Heart right ventricle (tissue), 16 donors: ENCODE results near the gene TSSK2. TPM values are rescaled to one million over a fixed set of nuclear protein-coding genes. Genes with fewer than 3 reads are reported as not detected.

Experiments
- ATAC-seq, 8 donors: fragments of 200-7000 bp; cut with Tn5 transposase; one replicate each; pipeline ENCODE4 v1.9.1; 2020; ENCODE audit warnings: mild to moderate bottlenecking in 8 of 8, moderate library complexity in 8 of 8, moderate number of reproducible peaks in 1 of 8
- DNase-seq, 2 donors: peaks; one replicate each; pipeline ENCODE4 v3.0.0-alpha.2; 2020
- H3K27ac ChIP-seq, 10 donors: fragments of 200-600 bp; sonication (generic) in 2 of 10; one replicate each; pipeline versions ENCODE4 v1.5.0 to v1.8.0; 2020 to 2022; ENCODE audit warnings: mild to moderate bottlenecking in 3 of 10
- H3K27me3 ChIP-seq, 7 donors: fragments of 200-600 bp; one replicate each; pipeline ENCODE4 v1.8.0; 2021 to 2022; ENCODE audit warnings: mild to moderate bottlenecking in 2 of 7
- H3K36me3 ChIP-seq, 9 donors: fragments of 200-600 bp; sonication (generic) in 1 of 9; one replicate each; pipeline versions ENCODE4 v1.5.0 to v1.8.0; 2020 to 2022; ENCODE audit warnings: mild to moderate bottlenecking in 2 of 9
- H3K4me1 ChIP-seq, 9 donors: fragments of 200-600 bp; sonication (generic) in 1 of 9; one replicate each; pipeline versions ENCODE4 v1.5.0 to v1.8.0; 2020 to 2022; ENCODE audit warnings: mild to moderate bottlenecking in 4 of 9
- H3K4me3 ChIP-seq, 10 donors: fragments of 200-600 bp; sonication (generic) in 2 of 10; one replicate each; pipeline versions ENCODE4 v1.5.0 to v1.8.0; 2020 to 2022; ENCODE audit warnings: mild to moderate bottlenecking in 7 of 10, moderate library complexity in 2 of 10
- H3K9me3 ChIP-seq, 11 donors: fragments of 200-600 bp in 10 of 11; sonication (generic) in 2 of 11; one replicate each; pipeline versions ENCODE4 v1.5.0 to v1.8.0; 2013 to 2022; ENCODE audit warnings: mild to moderate bottlenecking in 2 of 11, control low read depth in 1 of 11, moderate library complexity in 1 of 11
- WGBS, 2 donors: extraction: QIAGEN DNeasy Blood & Tissue Kit; methylation state at CpG; one replicate each; pipeline ENCODE4 v1.1.7; 2013; ENCODE audit warnings: inconsistent platforms in 1 of 2; 5-methylcytosine and 5-hydroxymethylcytosine counted together
- intact Hi-C, 10 donors: fragments of 100-400 bp; cut with DNase I; formaldehyde crosslinking; loops; one replicate each; pipeline versions ENCODE4 v1.11.1 to v1.14.2; 2022
- polyA plus RNA-seq, 2 donors: library from polyadenylated mRNA; stranded (reverse); fragments of 200-250 nt; gene quantifications; one replicate each; pipeline ENCODE4 v1.2.3, GENCODE V29; 2013
- total RNA-seq, 10 donors: library from RNA; stranded (reverse); fragmentation: NEBNext Ultra II Directional in 3 of 10; extraction: Animal tissue kit (Norgen Biotek cat#: 25700) in 3 of 10; gene quantifications; one replicate each; pipeline versions ENCODE4 v1.2.1 to v1.2.4, GENCODE V29; 2021 to 2023
- TF ChIP-seq, protein P1 (sequence below), 9 donors: fragments of 200-600 bp; sonication (generic) in 2 of 9; IDR thresholded peaks; one replicate each; pipeline versions ENCODE4 v1.5.0 to v1.8.0; 2021 to 2022; ENCODE audit warnings: antibody characterized with exemption in 9 of 9, mild to moderate bottlenecking in 5 of 9, moderate library complexity in 1 of 9
- donor health status: Arrhythmogenic right ventricular cardiomyopathy.
- donor health status: ischemic (EF 13 %, LVEDD 7.1; RV severe dilation, severe dysfunction).
- donor health status: healthy with polysubstance abuse.
- donor health status: DM: no; HTN: yes; CAD: no.
- donor health status: DM: no; HTN: no; CAD: no.
- donor health status: ischemic (EF 25% LVEDD 6.9; RV normal size, moderate dysfunction).
- donor health status: ischemic (EF 25% LVEDD 5.7; RV mildly dilated, moderate dysfunction).
- donor health status: healthy.
- donor health status: DM: yes; HTN: yes; CAD: no.
- donor health status: Ischemic cardiomyopathy.
- donor health status: ischemic (EF 35%, LVEDD 5.7; RV mildly dilated, moderate dysfunction).
- donor health status: nonischemic (EF 11% LVEDD 7.7; RV severe dilation, severe dysfunction).
- donor health status: DM: yes; HTN: yes; CAD: no.
- donor health status: PGD.
- donor health status: ischemic (EF 29% LVEDD 5.4; RV normal size, mild dysfunction).
- donor health status: nonischemic (EF 23%, LVEDD 6.1; RV moderate dilation, normal function).

Gene TSSK2
- total and polyA plus RNA-seq, 12 donors, result 0.14 to 0.37 (median 0.19) TPM; not detected in 9

DNA sequence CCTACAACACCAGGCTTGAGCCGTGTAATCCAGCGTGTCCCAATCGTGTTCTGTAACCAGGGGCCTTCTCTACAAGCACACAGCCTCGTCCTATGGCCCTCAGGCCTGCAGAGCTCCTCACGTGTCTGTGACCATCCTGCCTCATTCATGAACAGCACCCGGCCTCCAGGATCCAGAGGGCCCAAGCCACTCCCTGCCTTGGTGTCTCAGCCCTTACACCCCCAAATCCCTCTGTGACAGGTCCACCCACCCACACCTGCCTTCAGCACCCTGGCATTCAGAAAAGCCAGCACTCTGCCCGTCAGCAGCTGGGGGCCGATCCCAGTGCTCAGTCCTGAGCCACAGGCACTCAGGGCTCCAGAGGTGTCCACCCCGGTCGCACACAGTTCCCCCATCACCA, 5.8 kb downstream of the TSSK2 start:
- Histone ChIP-seq H3K27me3 (no peaks in the 10 kb centered on the region), H3K27ac (no peak overlapping the region), H3K36me3 (peaks cover 0 to 100% (median 74%) of the 10 kb centered on the region in 9 donors), H3K4me1 (no peaks in the 10 kb centered on the region), H3K9me3 (no peaks in the 10 kb centered on the region), H3K4me3 (no peak overlapping the region)
- TF ChIP-seq, protein P1, sequence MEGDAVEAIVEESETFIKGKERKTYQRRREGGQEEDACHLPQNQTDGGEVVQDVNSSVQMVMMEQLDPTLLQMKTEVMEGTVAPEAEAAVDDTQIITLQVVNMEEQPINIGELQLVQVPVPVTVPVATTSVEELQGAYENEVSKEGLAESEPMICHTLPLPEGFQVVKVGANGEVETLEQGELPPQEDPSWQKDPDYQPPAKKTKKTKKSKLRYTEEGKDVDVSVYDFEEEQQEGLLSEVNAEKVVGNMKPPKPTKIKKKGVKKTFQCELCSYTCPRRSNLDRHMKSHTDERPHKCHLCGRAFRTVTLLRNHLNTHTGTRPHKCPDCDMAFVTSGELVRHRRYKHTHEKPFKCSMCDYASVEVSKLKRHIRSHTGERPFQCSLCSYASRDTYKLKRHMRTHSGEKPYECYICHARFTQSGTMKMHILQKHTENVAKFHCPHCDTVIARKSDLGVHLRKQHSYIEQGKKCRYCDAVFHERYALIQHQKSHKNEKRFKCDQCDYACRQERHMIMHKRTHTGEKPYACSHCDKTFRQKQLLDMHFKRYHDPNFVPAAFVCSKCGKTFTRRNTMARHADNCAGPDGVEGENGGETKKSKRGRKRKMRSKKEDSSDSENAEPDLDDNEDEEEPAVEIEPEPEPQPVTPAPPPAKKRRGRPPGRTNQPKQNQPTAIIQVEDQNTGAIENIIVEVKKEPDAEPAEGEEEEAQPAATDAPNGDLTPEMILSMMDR (IDR thresholded peaks at IDR 0.05), result no peak
- ATAC-seq, result no peak
- WGBS, 2 donors, result 94% methylated on average over 10 of the region's 10 CpGs
- intact Hi-C loops, result no loop called here
- DNase-seq, result no peak

GRCh38 chr22:19137384-19138216, 6.5 kb downstream of the TSSK2 start:
- H3K36me3 ChIP-seq, result peaks cover 0 to 100% (median 81%) of the 10 kb centered on the region in 9 donors
- H3K4me3 ChIP-seq, result no peak overlapping the region
- no peaks in the 10 kb centered on the region for H3K27me3 ChIP-seq
- DNase-seq (no peak), ATAC-seq (no peak)
- TF ChIP-seq, protein P1 (IDR thresholded peaks at IDR 0.05), result no peak
- H3K9me3 ChIP-seq, result no peaks in the 10 kb centered on the region
- intact Hi-C loops, result no loop called here
- no peaks in the 10 kb centered on the region for H3K4me1 ChIP-seq
- H3K27ac ChIP-seq, result no peak overlapping the region
- 91 to 95% methylated on average over 11 of the region's 11 CpGs for WGBS, 2 donors

DNA sequence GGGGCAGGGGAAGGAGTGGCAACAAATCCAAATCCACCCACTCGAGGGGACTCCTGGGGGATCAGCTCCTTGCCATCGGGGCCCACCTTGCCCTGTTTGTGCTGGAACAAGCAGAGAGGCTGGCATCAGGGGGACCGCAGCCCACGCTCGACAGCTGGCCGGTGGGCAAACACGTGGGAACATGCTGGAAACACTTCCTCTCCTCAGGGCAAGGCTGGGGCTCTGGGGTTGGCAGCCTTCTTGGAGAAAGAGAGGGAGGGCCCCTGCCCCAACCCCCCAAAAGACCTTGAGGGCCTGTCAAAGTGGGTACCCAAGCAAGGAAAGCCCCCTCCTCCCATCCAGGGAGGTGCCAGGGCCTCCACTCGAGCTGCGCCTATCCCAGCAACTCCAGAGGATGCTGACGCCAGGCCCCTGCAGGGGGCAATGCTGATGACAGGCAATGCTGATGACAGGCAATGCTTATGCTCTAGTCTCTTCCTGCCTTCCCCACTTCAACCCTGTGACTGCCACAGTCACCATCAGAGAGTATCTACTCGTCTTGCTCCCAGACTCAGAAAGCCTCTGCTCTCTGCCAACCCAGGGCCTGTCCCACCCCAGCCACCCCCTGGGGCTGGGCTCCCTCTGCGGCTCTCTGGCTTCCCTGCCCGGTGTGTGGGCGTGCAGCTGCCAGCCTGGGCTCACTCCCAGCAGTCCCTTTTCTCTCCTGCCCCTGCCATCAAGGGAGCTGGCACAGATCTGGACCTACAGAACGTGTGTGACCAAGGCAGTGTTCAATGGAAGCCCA, 7.3 kb downstream of the TSSK2 start:
- DNase-seq (no peak), ATAC-seq (no peak)
- TF ChIP-seq, protein P1 (IDR thresholded peaks at IDR 0.05), result no peak
- H3K9me3 ChIP-seq, result no peaks in the 10 kb centered on the region
- H3K4me1 ChIP-seq, result peaks cover 0 to 8% (median 5%) of the 10 kb centered on the region in 9 donors
- intact Hi-C loops, result no loop called here
- no peak overlapping the region for H3K27ac ChIP-seq
- H3K27me3 ChIP-seq, result no peaks in the 10 kb centered on the region
- WGBS, 2 donors, result 89 to 91% methylated on average over 15 of the region's 15 CpGs
- no peak overlapping the region for H3K4me3 ChIP-seq
- H3K36me3 ChIP-seq, result peaks cover 0 to 96% (median 80%) of the 10 kb centered on the region in 9 donors

GRCh38 chr22:19139001-19139356, 7.9 kb downstream of the TSSK2 start:
- intact Hi-C loops, result no loop called here
- Histone ChIP-seq H3K27ac (no peak overlapping the region), H3K27me3 (no peaks in the 10 kb centered on the region), H3K9me3 (no peaks in the 10 kb centered on the region), H3K4me1 (peaks cover 0 to 13% (median 11%) of the 10 kb centered on the region in 9 donors), H3K36me3 (peaks cover 0 to 90% (median 74%) of the 10 kb centered on the region in 9 donors), H3K4me3 (no peak overlapping the region)
- TF ChIP-seq, protein P1 (IDR thresholded peaks at IDR 0.05), result no peak
- ATAC-seq (no peak), DNase-seq (no peak)
- 97% methylated on average over 9 of the region's 9 CpGs for WGBS, 2 donors
